ENCODE measurements around the gene OXLD1.
"Not testable (repeated sequence)": the region's sequence is repeated elsewhere in the genome, so short reads cannot be mapped to it uniquely, and the experiment has no call there.

Gene OXLD1

DNA sequence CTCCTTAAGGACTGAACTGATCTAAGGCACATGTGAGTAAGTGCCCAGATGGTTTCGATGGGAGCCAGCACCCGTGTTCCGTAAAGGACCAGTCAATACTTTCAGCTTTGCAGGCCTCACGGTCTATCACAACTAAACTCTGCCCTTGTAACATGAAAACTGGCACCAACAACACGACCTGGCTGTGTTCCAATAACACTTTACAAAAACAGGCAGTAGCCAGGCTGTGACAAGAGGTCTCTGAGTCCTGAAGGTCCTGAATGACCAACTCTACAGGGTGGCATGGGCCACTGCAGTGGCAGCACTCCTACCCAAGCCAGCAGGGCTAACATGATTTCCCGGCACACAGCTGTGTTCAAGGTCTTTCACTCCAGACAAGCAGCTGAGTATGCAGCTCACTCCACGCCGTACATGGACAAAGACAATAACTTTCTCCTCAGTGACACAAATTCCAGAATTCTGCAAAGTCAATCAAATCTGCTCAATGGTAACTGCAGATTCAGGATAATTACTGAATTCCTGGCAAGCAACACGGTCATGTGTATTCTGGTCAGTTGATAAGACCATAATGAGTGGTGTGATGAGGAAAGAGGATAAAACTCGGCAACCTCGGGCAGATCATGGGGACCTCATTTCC, 44.8 kb downstream of the OXLD1 start:
- no peak for DNase-seq (ENCODE audit: extremely low read depth in 1 of 2, low read depth in 1 of 2)

DNA sequence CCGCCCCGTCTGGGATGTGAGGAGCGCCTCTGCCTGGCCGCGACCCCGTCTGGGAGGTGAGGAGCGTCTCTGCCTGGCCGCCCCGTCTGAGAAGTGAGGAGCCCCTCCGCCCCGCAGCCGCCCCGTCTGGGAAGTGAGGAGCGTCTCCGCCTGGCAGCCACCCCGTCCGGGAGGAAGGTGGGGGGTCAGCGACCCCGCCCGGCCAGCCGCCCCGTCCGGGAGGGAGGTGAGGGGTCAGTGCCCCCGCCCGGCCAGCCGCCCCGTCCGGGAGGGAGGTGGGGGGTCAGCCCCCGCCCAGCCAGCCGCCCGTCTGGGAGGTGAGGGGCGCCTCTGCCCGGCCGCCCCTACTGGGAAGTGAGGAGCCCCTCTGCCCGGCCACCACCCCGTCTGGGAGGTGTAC, 48.1 kb downstream of the OXLD1 start:
- DNase-seq (ENCODE audit: extremely low read depth in 1 of 2, low read depth in 1 of 2), result not testable (repeated sequence)

DNA sequence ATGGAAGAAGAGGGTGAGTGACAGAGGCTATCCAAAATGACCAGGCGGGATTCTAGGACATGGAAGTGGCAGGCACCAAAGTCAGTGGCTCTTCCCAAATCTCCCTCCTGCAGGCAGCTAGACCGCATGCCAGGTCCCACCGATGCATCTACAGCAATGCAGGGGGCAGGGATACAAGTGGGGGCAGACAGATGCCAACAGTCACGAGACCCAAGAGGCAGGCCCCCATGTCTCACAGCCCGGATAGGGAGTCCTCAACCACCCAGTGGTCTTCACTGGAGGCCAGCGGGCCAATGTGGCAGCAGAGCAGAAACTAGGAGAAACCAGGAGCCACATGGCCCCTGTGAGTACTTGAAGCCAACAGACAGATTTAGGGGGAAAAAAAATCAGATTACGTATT, 49.5 kb downstream of the OXLD1 start:
- no peak for DNase-seq (ENCODE audit: extremely low read depth in 1 of 2, low read depth in 1 of 2)

DNA sequence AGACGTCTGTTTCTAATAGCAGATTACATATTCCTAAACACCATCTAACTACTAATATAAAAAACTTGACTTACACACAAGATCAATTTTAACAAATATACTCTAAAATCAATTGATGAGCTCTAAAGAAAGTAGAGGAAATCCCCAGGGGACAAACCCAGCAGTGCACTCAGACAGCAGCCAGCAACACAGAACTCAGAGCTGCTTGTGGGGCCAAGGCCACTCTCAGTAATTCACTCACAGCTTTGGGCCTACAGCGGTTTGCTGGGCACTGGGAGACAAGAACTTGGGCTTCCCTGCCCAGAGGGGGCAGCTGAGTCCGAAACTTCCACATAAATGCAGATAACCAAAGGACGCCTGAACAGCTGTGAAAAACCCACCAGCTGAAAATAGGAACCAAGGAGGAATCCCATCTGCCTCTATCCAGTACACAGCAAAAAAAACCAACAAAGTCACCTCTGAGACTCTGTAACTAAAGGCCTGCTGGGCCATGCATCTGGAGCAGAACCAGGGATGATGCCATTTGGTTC, 50.9 kb downstream of the OXLD1 start:
- DNase-seq (ENCODE audit: extremely low read depth in 1 of 2, low read depth in 1 of 2), result no peak
